GM19238 (cell line): ENCODE results near the gene CARM1.
"Not testable (repeated sequence)": the region's sequence is repeated elsewhere in the genome, so short reads cannot be mapped to it uniquely, and the experiment has no call there.

Experiments used
- DNase-seq: peaks from one replicate; pipeline ENCODE4 v3.0.0; 2011; ENCODE audit warnings: low spot score; ENCODE audit not compliant: insufficient read length

CARM1 gene

DNA sequence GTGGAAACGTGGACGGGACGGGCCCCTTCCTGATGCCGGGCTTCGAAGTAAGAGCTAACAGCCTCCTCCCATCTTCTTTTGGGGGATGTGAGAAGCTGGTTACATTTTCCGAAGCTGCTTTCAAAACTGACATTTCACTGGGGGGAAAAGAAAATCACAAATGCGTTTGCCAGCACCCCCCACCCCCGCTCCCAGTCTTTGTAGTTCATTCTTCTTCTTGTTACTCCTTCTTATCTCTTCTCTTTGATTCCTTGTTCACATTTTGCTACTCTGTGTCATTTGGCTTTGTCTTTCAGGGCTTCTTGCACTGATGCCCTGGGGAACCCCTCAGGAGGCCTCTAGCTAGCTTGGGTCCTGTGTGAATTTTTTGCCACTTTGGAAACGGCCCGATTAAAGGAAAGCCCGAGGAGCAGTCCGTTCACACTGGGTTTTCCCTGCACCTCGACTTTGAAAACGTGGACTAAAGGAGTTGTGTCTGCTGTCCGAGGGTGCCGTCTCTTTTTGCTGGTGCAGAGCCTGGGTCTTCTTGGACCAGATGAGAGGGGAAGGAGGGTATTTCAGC, 1.3 kb downstream of the CARM1 start:
- no peak for DNase-seq

- DNase-seq, result no peak
Observed at GRCh38 chr19:10874024-10874423, 2.7 kb downstream of the CARM1 start.

GRCh38 chr19:10876459-10877240, 5.3 kb downstream of the CARM1 start:
- peak; percentile 55 for DNase-seq

- not testable (repeated sequence) for DNase-seq
Observed at GRCh38 chr19:10877608-10878007, 6.3 kb downstream of the CARM1 start.

GRCh38 chr19:10878253-10878652, 6.9 kb downstream of the CARM1 start:
- DNase-seq, result no peak

DNA sequence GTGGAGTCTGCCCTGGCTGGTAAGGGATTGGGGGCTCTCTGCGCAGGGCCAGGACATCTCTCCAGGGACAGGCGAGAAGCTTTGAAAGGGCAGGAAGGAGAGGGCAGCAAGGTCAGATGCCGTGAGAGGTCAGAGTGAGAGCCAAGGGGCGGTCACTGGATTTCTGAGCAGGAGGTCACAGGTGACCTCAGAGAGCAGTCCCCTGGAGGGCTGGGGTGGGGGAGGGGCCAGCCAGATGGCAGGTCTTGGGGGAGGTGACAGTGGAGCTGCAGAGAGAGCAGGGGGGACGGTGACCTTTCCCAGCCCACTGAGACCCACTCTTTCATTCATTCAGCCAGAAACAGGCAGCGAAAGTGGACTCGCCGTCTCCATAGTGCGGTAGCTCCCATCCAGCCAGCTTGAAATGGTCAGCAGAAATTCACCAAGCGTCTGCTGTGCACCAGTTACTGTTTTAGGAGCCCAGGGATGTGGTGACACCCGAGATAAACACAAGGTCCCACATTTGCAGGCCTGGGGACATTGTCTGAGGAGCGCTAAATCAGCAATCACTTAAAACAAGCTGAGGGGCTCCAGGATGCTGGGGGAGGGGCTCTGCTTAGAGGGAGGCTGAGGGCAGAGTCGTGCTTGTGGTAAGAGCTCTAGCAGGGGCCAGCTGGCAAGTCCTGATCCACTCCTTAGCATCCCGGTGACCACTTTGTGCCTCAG, 10.2 kb downstream of the CARM1 start:
- DNase-seq, result no peak

- no peak for DNase-seq
Observed at GRCh38 chr19:10882108-10882457, 10.7 kb downstream of the CARM1 start.

DNA sequence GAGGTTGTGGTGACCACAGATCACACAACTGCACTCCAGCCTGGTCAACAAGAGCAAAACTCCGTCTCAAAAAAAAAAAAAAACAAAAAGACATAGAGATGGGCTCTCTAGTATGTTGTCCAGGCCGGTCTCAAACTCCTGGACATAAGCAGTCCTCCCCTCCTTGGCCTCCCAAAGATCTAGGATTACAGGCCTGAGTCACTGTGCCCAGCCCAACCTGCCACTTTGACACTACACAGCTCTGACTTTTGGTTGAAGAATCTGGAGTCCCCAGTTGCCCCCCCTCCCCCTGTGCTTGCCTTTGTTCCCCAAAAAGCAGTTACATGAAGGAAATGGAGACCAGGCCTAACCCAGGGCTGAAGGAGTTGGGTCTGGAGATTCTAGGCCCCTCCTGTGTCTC, 12.9 kb downstream of the CARM1 start:
- no peak for DNase-seq

GRCh38 chr19:10885201-10886169, 14.1 kb downstream of the CARM1 start:
- DNase-seq, result no peak

- DNase-seq, result no peak
Observed at GRCh38 chr19:10887616-10888367, 16.4 kb downstream of the CARM1 start.

DNA sequence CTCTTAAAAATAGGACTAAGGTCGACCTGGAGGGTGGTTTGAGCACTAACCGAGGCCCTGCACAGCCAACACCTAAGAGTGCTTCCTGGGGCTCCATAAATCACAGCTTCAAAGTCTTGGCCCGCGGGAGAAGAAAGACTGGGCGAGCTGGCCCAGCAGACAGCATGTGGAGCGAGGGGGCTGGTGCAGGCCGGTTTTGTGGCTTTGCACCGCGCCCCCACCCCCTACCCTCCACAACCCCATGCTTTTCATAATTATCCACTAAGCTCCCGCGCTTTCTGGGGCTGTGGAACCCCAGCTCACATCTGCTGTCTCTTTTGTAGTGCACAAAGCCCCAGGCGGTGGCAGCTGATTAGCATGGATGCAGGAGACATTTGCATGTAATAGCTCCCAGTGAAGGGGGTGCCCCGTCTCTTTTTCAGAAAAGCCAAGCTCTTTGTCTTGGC, 17.1 kb downstream of the CARM1 start:
- no peak for DNase-seq

DNA sequence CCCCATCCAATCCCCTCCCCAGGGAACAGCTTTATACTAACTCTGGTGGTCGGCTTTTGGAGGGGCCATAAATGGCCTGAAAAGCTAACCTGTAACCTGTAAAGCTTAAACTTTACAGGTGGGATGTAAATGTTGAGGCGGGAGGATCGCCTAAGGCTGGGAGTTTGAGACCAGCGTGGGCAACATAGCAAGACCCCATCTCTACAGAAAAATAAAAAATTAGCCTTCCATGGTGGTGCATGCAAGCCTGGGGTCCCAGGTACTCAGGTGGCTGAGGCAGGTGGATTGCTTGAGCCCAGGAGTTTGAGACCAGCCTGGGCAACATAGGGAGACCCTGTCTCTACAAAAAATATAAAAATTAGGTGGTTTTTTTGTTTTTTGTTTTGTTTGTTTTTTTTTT, 18.5 kb downstream of the CARM1 start:
- no peak for DNase-seq

- no peak for DNase-seq
Observed at GRCh38 chr19:10891405-10892086, 20.2 kb downstream of the CARM1 start.

- no peak for DNase-seq
Observed at GRCh38 chr19:10892256-10892655, 20.9 kb downstream of the CARM1 start.

DNA sequence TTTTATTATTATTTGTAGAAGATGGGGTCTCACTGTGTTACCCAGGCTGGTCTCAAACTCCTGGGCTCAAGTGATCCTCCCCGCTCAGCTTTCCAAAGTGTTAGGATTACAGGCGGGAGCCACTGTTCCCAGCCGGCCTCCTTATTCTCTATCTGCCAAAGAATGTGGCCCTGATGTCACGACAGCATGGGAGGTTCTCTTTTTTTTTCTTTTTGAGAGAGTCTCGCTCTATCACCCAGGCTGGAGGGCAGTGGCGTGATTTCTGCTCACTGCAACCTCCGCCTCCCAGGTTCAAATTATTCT, 23.5 kb downstream of the CARM1 start:
- no peak for DNase-seq

GRCh38 chr19:10895363-10895762, 24.0 kb downstream of the CARM1 start:
- no peak for DNase-seq

DNA sequence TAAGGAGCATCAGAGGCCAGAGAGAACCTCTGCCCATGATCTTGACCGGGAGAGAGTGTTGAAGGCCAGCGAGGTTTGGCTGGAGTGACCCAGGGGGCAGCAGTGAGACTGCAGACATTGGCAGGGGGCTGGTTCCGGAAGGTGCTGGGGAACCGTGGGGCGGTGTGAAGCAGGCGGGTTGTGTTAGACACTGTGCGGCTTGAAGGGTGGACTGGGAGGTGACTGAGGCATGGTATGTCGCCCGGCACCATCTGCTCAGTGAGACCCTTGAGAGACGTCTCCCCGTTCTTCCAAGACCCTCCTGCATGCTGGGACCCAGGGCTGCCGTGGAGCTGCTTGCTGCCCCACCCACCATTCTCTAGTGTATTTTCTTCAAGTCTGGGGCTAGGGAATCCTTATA, 24.6 kb downstream of the CARM1 start:
- DNase-seq, result no peak

- DNase-seq, result no peak
Observed at GRCh38 chr19:10896851-10897526, 25.6 kb downstream of the CARM1 start.

- DNase-seq, result no peak
Observed at GRCh38 chr19:10898633-10899032, 27.3 kb downstream of the CARM1 start.

DNA sequence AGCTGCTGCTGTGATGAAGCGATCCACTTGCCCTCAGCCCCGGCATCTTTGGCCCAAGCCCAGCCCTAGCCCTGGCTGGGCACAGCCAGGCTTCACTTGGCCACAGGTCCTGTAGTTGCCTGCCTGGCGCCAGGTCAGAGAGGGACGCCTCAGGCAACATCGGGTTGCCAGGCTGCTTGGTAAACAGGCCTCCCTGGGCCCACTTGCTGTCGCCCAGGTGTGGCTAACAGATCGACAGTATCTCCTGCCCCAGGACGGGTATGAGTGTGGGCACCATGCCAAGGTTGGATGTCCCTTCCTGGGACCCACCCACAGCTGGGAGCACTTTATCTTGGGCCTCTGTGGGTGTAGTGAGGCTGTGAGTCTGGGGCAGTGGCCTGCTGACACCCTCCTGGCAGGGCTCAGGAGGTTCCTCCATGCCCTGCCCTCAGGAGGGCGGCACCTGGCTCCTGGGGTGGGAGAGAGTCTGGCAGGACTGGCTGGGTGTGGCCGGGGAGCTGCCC, 27.8 kb downstream of the CARM1 start:
- no peak for DNase-seq
